ENCODE results near the gene ADAT2. TPM values are rescaled to one million over a fixed set of nuclear protein-coding genes. Genes with fewer than 3 reads are reported as not detected.

Gene ADAT2
- total RNA-seq, 2 donors from 2014 or later = 8.7 to 10.6 TPM

DNA sequence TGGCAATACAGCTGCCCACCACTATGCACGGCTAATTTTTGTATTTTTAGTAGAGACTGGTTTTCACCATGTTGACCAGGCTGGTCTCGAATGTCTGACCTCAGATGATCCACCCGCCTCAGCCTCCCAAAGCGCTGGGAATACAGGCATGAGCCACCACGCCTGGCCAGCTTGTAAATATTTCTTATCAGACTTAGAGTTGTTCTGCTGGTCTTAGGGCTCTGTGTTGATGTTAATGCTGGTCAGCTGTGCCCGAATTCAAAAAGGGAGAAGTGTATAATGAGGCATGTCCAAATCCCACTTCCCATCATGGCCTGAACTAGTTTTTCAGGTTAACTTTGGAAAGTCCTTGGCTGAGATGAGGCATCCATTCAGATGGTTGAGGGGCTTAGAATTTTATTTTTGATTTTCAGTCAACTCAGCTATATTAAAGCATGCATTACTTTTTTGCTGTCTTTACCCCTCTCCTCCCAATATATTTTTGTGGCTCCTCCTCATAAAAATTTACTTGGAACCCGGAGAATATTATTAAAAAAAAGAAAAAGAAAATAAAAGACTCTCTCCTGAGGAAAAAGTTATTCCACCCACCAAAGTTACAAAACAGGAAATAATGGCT, 47.7 kb downstream of the ADAT2 start:
- no peak overlapping the region for H3K4me3 ChIP-seq (ENCODE audit: low read length)
- no peak for DNase-seq
- Mint-ChIP-seq H3K4me3 (no peak overlapping the region), H3K27me3 (ENCODE audit: insufficient read depth) (no peaks in the 10 kb centered on the region), H3K4me1 (peaks cover 8% of the 10 kb centered on the region), H3K36me3 (ENCODE audit: low read depth) (no peaks in the 10 kb centered on the region), H3K9me3 (no peaks in the 10 kb centered on the region), H3K27ac (no peak overlapping the region)
- H3K9ac ChIP-seq (ENCODE audit: extremely low read depth, low read length, poor library complexity, severe bottlenecking) = no peak overlapping the region
- TF ChIP-seq CTCF (conservative IDR thresholded peaks at IDR 0.05) = no peak
- H3K36me3 ChIP-seq (ENCODE audit: control insufficient read depth, insufficient read depth, low read length) = no peaks in the 10 kb centered on the region
- 91 to 94% methylated on average over 6 of the region's 7 CpGs for WGBS, 2 experiments (ENCODE audit: insufficient coverage in 1 of 2, insufficient read length in 1 of 2)
- no peak overlapping the region for H3K27ac ChIP-seq (ENCODE audit: low read depth, low read length)
- no peaks in the 10 kb centered on the region for H3K9me3 ChIP-seq (ENCODE audit: control insufficient read depth, low read length)
- no peaks in the 10 kb centered on the region for H3K4me1 ChIP-seq (ENCODE audit: control insufficient read depth, insufficient read depth, low read length)
- H3K27me3 ChIP-seq (ENCODE audit: control insufficient read depth, insufficient read depth, low read length, poor library complexity, severe bottlenecking) = no peaks in the 10 kb centered on the region

GRCh38 chr6:143401636-143402370, 48.7 kb downstream of the ADAT2 start:
- Mint-ChIP-seq H3K4me3 (no peak overlapping the region), H3K27ac (no peak overlapping the region), H3K27me3 (ENCODE audit: insufficient read depth) (no peaks in the 10 kb centered on the region), H3K9me3 (no peaks in the 10 kb centered on the region), H3K36me3 (ENCODE audit: low read depth) (no peaks in the 10 kb centered on the region), H3K4me1 (peaks cover 15% of the 10 kb centered on the region)
- H3K27me3 ChIP-seq (ENCODE audit: control insufficient read depth, insufficient read depth, low read length, poor library complexity, severe bottlenecking) = no peaks in the 10 kb centered on the region
- no peak overlapping the region for H3K9ac ChIP-seq (ENCODE audit: extremely low read depth, low read length, poor library complexity, severe bottlenecking)
- no peaks in the 10 kb centered on the region for H3K4me1 ChIP-seq (ENCODE audit: control insufficient read depth, insufficient read depth, low read length)
- TF ChIP-seq CTCF (conservative IDR thresholded peaks at IDR 0.05) = no peak
- H3K4me3 ChIP-seq (ENCODE audit: low read length) = no peak overlapping the region
- no peaks in the 10 kb centered on the region for H3K9me3 ChIP-seq (ENCODE audit: control insufficient read depth, low read length)
- WGBS, 2 experiments (ENCODE audit: insufficient coverage in 1 of 2, insufficient read length in 1 of 2) = 54 to 80% methylated on average over 3 to 5 of the region's 5 CpGs
- DNase-seq = no peak
- H3K27ac ChIP-seq (ENCODE audit: low read depth, low read length) = no peak overlapping the region
- H3K36me3 ChIP-seq (ENCODE audit: control insufficient read depth, insufficient read depth, low read length) = no peaks in the 10 kb centered on the region

GRCh38 chr6:143401068-143401446, 49.4 kb downstream of the ADAT2 start:
- no peak for TF ChIP-seq CTCF (conservative IDR thresholded peaks at IDR 0.05)
- no peak for DNase-seq
- Mint-ChIP-seq H3K4me3 (no peak overlapping the region), H3K9me3 (no peaks in the 10 kb centered on the region), H3K27me3 (ENCODE audit: insufficient read depth) (no peaks in the 10 kb centered on the region), H3K4me1 (peaks cover 21% of the 10 kb centered on the region), H3K36me3 (ENCODE audit: low read depth) (no peaks in the 10 kb centered on the region), H3K27ac (no peak overlapping the region)
- H3K4me3 ChIP-seq (ENCODE audit: low read length) = no peak overlapping the region
- H3K4me1 ChIP-seq (ENCODE audit: control insufficient read depth, insufficient read depth, low read length) = no peaks in the 10 kb centered on the region
- H3K27me3 ChIP-seq (ENCODE audit: control insufficient read depth, insufficient read depth, low read length, poor library complexity, severe bottlenecking) = no peaks in the 10 kb centered on the region
- no peaks in the 10 kb centered on the region for H3K36me3 ChIP-seq (ENCODE audit: control insufficient read depth, insufficient read depth, low read length)
- H3K9ac ChIP-seq (ENCODE audit: extremely low read depth, low read length, poor library complexity, severe bottlenecking) = no peak overlapping the region
- H3K9me3 ChIP-seq (ENCODE audit: control insufficient read depth, low read length) = no peaks in the 10 kb centered on the region
- H3K27ac ChIP-seq (ENCODE audit: low read depth, low read length) = no peak overlapping the region
- WGBS, 2 experiments (ENCODE audit: insufficient coverage in 1 of 2, insufficient read length in 1 of 2) = 85 to 96% methylated on average over 1 of the region's 1 CpG
